ENCODE data around the gene KRT9. TPM values are rescaled to one million over a fixed set of nuclear protein-coding genes. Genes with fewer than 3 reads are reported as not detected.

Gene KRT9
- total RNA-seq, 2 experiments from 2014 or later, result not detected

DNA sequence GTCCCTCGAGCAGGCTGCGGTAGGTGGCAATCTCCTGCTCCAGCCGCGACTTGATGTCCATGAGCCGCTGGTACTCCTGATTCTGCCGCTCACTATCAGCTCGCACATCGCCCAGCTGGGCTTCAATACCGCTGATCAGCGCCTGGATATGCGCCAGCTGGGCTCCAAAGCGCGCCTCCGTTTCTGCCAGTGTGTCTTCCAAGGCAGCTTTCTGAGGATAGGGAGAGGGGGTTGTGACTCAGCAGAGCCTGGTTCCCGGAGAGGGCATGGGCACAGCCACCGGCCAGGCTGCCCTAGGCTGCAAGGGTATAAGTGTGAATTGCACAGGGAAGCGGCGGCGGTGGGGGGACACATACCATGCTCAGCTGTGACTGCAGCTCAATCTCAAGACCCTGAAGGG lies 48.1 kb downstream of the KRT9 start:
- Mint-ChIP-seq H3K36me3 (ENCODE audit: low read depth) (no peaks in the 10 kb centered on the region), H3K4me3 (no peak overlapping the region), H3K9me3 (no peaks in the 10 kb centered on the region), H3K27ac (no peak overlapping the region), H3K27me3 (peaks cover 29% of the 10 kb centered on the region), H3K4me1 (ENCODE audit: low read depth) (peaks cover 14% of the 10 kb centered on the region)
- intact Hi-C loops (cut with DNase I, micrococcal nuclease), result no loop called here
- Histone ChIP-seq H3K27ac (ENCODE audit: low read depth in 1 of 2, low read length in 2 of 2) (no peak overlapping the region), H3K9me3 (ENCODE audit: control insufficient read depth in 1 of 2, insufficient read depth in 1 of 2, low read length in 2 of 2) (peaks cover 0 to 10% of the 10 kb centered on the region in 2 experiments), H3K4me3 (ENCODE audit: low read length) (no peak overlapping the region), H3K36me3 (ENCODE audit: insufficient read depth, low read length) (no peaks in the 10 kb centered on the region), H3K4me1 (ENCODE audit: insufficient read depth, low read length) (peaks cover 17% of the 10 kb centered on the region), H3K27me3 (ENCODE audit: control insufficient read depth in 1 of 2, insufficient read depth in 2 of 2, low read length in 2 of 2) (peaks cover 18 to 20% of the 10 kb centered on the region in 2 experiments)
- no peak for ATAC-seq (ENCODE audit: poor library complexity)
- CTCF ChIA-PET, result no interaction called here
- POLR2A ChIA-PET, result no interaction called here
- no peak for DNase-seq
- TF ChIP-seq, protein P1, sequence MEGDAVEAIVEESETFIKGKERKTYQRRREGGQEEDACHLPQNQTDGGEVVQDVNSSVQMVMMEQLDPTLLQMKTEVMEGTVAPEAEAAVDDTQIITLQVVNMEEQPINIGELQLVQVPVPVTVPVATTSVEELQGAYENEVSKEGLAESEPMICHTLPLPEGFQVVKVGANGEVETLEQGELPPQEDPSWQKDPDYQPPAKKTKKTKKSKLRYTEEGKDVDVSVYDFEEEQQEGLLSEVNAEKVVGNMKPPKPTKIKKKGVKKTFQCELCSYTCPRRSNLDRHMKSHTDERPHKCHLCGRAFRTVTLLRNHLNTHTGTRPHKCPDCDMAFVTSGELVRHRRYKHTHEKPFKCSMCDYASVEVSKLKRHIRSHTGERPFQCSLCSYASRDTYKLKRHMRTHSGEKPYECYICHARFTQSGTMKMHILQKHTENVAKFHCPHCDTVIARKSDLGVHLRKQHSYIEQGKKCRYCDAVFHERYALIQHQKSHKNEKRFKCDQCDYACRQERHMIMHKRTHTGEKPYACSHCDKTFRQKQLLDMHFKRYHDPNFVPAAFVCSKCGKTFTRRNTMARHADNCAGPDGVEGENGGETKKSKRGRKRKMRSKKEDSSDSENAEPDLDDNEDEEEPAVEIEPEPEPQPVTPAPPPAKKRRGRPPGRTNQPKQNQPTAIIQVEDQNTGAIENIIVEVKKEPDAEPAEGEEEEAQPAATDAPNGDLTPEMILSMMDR (IDR thresholded peaks at IDR 0.05), result no peak

GRCh38 chr17:41523225-41523593 lies 48.6 kb downstream of the KRT9 start:
- H3K9me3 ChIP-seq (ENCODE audit: control insufficient read depth in 1 of 2, insufficient read depth in 1 of 2, low read length in 2 of 2), result peaks cover 0 to 8% of the 10 kb centered on the region in 2 experiments
- POLR2A ChIA-PET, result no interaction called here
- peaks cover 14% of the 10 kb centered on the region for H3K4me1 ChIP-seq (ENCODE audit: insufficient read depth, low read length)
- DNase-seq, result no peak
- TF ChIP-seq, protein P1 (IDR thresholded peaks at IDR 0.05), result no peak
- no peak overlapping the region for H3K27ac ChIP-seq (ENCODE audit: low read depth in 1 of 2, low read length in 2 of 2)
- Mint-ChIP-seq H3K4me3 (no peak overlapping the region), H3K36me3 (ENCODE audit: low read depth) (no peaks in the 10 kb centered on the region), H3K27me3 (peaks cover 23% of the 10 kb centered on the region), H3K4me1 (ENCODE audit: low read depth) (peaks cover 9% of the 10 kb centered on the region), H3K9me3 (no peaks in the 10 kb centered on the region), H3K27ac (no peak overlapping the region)
- peaks cover 14 to 15% of the 10 kb centered on the region in 2 experiments for H3K27me3 ChIP-seq (ENCODE audit: control insufficient read depth in 1 of 2, insufficient read depth in 2 of 2, low read length in 2 of 2)
- no peak for ATAC-seq (ENCODE audit: poor library complexity)
- H3K4me3 ChIP-seq (ENCODE audit: low read length), result no peak overlapping the region
- intact Hi-C loops (cut with DNase I, micrococcal nuclease), result no loop called here
- CTCF ChIA-PET, result no interaction called here
- no peaks in the 10 kb centered on the region for H3K36me3 ChIP-seq (ENCODE audit: insufficient read depth, low read length)

DNA sequence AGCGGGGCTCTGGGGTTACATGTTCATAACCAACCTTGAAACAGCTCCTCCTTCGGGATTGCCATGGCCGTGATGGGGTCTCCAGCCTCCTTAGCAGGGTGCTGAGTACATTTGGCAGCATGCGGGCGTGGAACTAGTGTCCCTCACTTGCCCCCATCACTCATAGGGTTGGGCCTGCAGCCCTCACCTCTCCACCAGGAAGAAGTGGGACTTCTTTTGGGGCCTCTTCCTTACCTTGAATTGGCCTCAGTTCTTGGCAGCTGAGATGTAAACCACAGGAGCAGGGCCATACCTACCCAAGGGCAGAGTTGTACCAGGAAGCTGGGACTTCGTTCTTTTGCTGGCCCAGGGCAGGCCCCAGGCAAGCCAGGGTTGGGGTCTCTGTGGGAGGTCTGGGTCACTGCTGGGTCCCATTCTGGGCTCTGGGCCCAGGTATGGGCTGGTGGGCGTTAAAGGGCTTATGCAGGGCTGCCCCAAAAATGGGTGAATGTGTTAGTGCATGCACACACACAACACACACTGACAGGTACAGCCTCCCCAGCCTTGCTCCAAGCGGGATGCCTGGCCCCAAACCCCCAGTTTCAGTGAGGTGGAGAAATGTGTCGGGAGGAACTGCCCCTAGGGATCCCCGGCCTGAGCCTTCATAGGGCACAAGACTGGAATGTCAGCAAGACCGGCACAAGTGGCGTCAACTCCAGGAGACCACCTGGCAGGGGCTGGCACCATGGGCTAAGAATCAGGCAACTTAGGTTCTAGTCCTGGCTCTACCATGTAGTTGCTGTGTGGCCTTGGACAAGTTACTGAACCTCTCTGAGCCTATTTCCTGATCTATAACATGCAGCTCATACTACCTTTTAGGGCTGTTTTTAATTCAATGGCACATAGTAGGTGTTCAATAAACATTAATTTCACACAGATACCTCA lies 49.3 kb downstream of the KRT9 start:
- no peak overlapping the region for H3K27ac Mint-ChIP-seq
- H3K4me1 ChIP-seq (ENCODE audit: insufficient read depth, low read length), result peaks cover 7% of the 10 kb centered on the region
- no peak overlapping the region for H3K4me3 Mint-ChIP-seq
- peaks cover 7% of the 10 kb centered on the region for H3K4me1 Mint-ChIP-seq (ENCODE audit: low read depth)
- no peak overlapping the region for H3K4me3 ChIP-seq (ENCODE audit: low read length)
- TF ChIP-seq, protein P1 (IDR thresholded peaks at IDR 0.05), result no peak
- no peaks in the 10 kb centered on the region for H3K36me3 ChIP-seq (ENCODE audit: insufficient read depth, low read length)
- ATAC-seq (ENCODE audit: poor library complexity), result no peak
- ChIA-PET CTCF (interaction anchor here (0.6 kb wide), 1 partner anchor 46 kb away, joined by 4 read pairs; no protein-coding TSS in a partner anchor), POLR2A (no interaction called here)
- DNase-seq, result no peak
- intact Hi-C loops (cut with DNase I, micrococcal nuclease), result no loop called here
- no peaks in the 10 kb centered on the region for H3K9me3 Mint-ChIP-seq
- peaks cover 9 to 11% of the 10 kb centered on the region in 2 experiments for H3K27me3 ChIP-seq (ENCODE audit: control insufficient read depth in 1 of 2, insufficient read depth in 2 of 2, low read length in 2 of 2)
- H3K27me3 Mint-ChIP-seq, result peaks cover 17% of the 10 kb centered on the region
- H3K36me3 Mint-ChIP-seq (ENCODE audit: low read depth), result no peaks in the 10 kb centered on the region
- no peak overlapping the region for H3K27ac ChIP-seq (ENCODE audit: low read depth in 1 of 2, low read length in 2 of 2)
- H3K9me3 ChIP-seq (ENCODE audit: control insufficient read depth in 1 of 2, insufficient read depth in 1 of 2, low read length in 2 of 2), result peaks cover 0 to 5% of the 10 kb centered on the region in 2 experiments
